ENCODE data around the gene PLXDC2. TPM values are rescaled to one million over a fixed set of nuclear protein-coding genes. Genes with fewer than 3 reads are reported as not detected.

Gene PLXDC2
- total RNA-seq, 1 experiment from 2014 or later: 38.7 TPM

DNA sequence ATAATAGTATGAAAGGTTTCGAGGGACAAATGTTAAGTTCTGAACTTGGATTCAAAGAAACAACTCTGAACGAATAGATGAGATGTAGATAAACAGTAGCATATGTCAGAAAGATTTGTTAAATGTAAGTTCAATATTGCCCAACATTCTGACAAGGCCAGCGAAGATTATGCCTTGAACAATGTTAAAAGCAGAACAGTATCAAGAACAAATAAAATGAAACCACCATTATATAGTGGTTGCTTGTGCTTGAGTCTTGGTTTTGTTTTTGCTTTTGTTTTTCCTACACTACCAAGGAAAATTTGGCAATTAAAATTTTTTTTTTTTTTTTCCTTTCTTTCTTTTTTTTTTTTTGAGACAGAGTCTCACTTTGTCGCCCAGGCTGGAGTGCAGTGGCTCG, 66.4 kb downstream of the PLXDC2 start:
- no peak overlapping the region for H4K8ac ChIP-seq (replicated peaks; ENCODE audit: insufficient read length, low read depth, low read length)
- Mint-ChIP-seq H3K27ac (no peak overlapping the region), H3K27me3 (ENCODE audit: low read depth) (no peaks in the 10 kb centered on the region), H3K9me3 (no peaks in the 10 kb centered on the region; a peak in 2 of 5 replicates), H3K4me1 (0 out of 4 replicates have a peak, but pooled peaks cover 0 to 2% of the 10 kb centered on the region in 2 experiments), H3K4me3 (no peak overlapping the region), H3K36me3 (ENCODE audit: insufficient read depth in 1 of 3, low read depth in 3 of 3) (peaks cover 9 to 20% (median 18%) of the 10 kb centered on the region in 3 experiments)
- no peak overlapping the region for H3K23ac ChIP-seq (ENCODE audit: insufficient read length, low read depth, low read length)
- no peaks in the 10 kb centered on the region for H3K27me3 ChIP-seq (ENCODE audit: insufficient read depth, low read length)
- H3K9ac ChIP-seq (ENCODE audit: extremely low read depth, insufficient read length, low read length): no peak overlapping the region
- no CpG with 5 or more reads among the region's 5 CpGs for WGBS (ENCODE audit: extremely low coverage, insufficient read length, low lambda C conversion rate)
- no peak overlapping the region for H2BK5ac ChIP-seq (ENCODE audit: insufficient read length, low read length)
- H2AFZ ChIP-seq (ENCODE audit: low read length): no peak overlapping the region
- no peak overlapping the region for H3K14ac ChIP-seq (ENCODE audit: insufficient read depth, low read length)
- H3K4me1 ChIP-seq (ENCODE audit: insufficient read depth, low read length): no peaks in the 10 kb centered on the region
- no peak overlapping the region for H4K5ac ChIP-seq (ENCODE audit: insufficient read length, low read depth, low read length)
- no peak overlapping the region for H2BK20ac ChIP-seq (ENCODE audit: low read depth, low read length, poor library complexity, severe bottlenecking)
- H4K20me1 ChIP-seq (ENCODE audit: control insufficient read depth, insufficient read depth, insufficient read length): no peaks in the 10 kb centered on the region
- no peak overlapping the region for H3K56ac ChIP-seq (ENCODE audit: insufficient read length, low read depth, low read length)
- H3K27ac ChIP-seq (ENCODE audit: insufficient read length, low read depth, low read length): no peak overlapping the region
- H3T11ph ChIP-seq (ENCODE audit: low read length): no peak overlapping the region
- H4K91ac ChIP-seq (ENCODE audit: insufficient read length, low read depth, low read length): no peak overlapping the region
- TF ChIP-seq, protein P1, sequence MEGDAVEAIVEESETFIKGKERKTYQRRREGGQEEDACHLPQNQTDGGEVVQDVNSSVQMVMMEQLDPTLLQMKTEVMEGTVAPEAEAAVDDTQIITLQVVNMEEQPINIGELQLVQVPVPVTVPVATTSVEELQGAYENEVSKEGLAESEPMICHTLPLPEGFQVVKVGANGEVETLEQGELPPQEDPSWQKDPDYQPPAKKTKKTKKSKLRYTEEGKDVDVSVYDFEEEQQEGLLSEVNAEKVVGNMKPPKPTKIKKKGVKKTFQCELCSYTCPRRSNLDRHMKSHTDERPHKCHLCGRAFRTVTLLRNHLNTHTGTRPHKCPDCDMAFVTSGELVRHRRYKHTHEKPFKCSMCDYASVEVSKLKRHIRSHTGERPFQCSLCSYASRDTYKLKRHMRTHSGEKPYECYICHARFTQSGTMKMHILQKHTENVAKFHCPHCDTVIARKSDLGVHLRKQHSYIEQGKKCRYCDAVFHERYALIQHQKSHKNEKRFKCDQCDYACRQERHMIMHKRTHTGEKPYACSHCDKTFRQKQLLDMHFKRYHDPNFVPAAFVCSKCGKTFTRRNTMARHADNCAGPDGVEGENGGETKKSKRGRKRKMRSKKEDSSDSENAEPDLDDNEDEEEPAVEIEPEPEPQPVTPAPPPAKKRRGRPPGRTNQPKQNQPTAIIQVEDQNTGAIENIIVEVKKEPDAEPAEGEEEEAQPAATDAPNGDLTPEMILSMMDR (conservative IDR thresholded peaks at IDR 0.05): no peak
- H3K4ac ChIP-seq (ENCODE audit: low read depth, low read length): no peak overlapping the region
- no peak overlapping the region for H3K4me2 ChIP-seq (ENCODE audit: insufficient read depth, insufficient read length, low read length)
- no peak overlapping the region for H2AK5ac ChIP-seq (ENCODE audit: insufficient read length, low read length)
- H3K79me1 ChIP-seq (ENCODE audit: insufficient read depth, low read depth, low read length, poor library complexity, severe bottlenecking): peaks cover 3% of the 10 kb centered on the region
- H2BK120ac ChIP-seq (ENCODE audit: low read depth, low read length, poor library complexity, severe bottlenecking): no peak overlapping the region
- no peak overlapping the region for H2BK12ac ChIP-seq (ENCODE audit: insufficient read length, low read depth, low read length)
- H3K18ac ChIP-seq (ENCODE audit: insufficient read length, low read depth, low read length): no peak overlapping the region
- H3K9me3 ChIP-seq (ENCODE audit: control insufficient read depth, low read depth, low read length): no peaks in the 10 kb centered on the region
- no peaks in the 10 kb centered on the region for H3K23me2 ChIP-seq (ENCODE audit: insufficient read length, low read depth, low read length, poor library complexity, severe bottlenecking)
- peaks cover 1% of the 10 kb centered on the region; the same call in 1 of the 2 replicates for H3K79me2 ChIP-seq (ENCODE audit: insufficient read depth, low read length)
- DNase-seq: no peak
- no peak overlapping the region for H2BK15ac ChIP-seq (ENCODE audit: low read depth, low read length)

Measured in H9 (cell line).